ENCODE measurements around the gene VAV3.

The VAV3 gene

GRCh38 chr1:107523061-107523460 is 441.9 kb downstream of the VAV3 start:
- TF ChIP-seq, protein P1, sequence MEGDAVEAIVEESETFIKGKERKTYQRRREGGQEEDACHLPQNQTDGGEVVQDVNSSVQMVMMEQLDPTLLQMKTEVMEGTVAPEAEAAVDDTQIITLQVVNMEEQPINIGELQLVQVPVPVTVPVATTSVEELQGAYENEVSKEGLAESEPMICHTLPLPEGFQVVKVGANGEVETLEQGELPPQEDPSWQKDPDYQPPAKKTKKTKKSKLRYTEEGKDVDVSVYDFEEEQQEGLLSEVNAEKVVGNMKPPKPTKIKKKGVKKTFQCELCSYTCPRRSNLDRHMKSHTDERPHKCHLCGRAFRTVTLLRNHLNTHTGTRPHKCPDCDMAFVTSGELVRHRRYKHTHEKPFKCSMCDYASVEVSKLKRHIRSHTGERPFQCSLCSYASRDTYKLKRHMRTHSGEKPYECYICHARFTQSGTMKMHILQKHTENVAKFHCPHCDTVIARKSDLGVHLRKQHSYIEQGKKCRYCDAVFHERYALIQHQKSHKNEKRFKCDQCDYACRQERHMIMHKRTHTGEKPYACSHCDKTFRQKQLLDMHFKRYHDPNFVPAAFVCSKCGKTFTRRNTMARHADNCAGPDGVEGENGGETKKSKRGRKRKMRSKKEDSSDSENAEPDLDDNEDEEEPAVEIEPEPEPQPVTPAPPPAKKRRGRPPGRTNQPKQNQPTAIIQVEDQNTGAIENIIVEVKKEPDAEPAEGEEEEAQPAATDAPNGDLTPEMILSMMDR (IDR thresholded peaks at IDR 0.05): no peak
- H3K27me3 Mint-ChIP-seq (ENCODE audit: low read depth, poor library complexity): no peaks in the 10 kb centered on the region
- no peak for DNase-seq
- no peaks in the 10 kb centered on the region for H3K4me1 Mint-ChIP-seq
- H3K4me3 Mint-ChIP-seq: no peak overlapping the region
- H3K9me3 Mint-ChIP-seq: no peaks in the 10 kb centered on the region
- H3K27ac Mint-ChIP-seq: peak overlapping the region; percentile 36
- no peaks in the 10 kb centered on the region for H3K36me3 Mint-ChIP-seq (ENCODE audit: low read depth)
